NCI-H187 treated with DMSO at 0.1 percent for 48 hours (cell line): ENCODE data around the gene GRIK2.

Experiments used
- DNase-seq: peaks from one replicate; lab custom pipeline; 2025; lab: John Stamatoyannopoulos, UW

The GRIK2 gene

GRCh38 chr6:101719521-101719920, 326.0 kb downstream of the GRIK2 start:
- DNase-seq = no peak

- no peak for DNase-seq
Measured at GRCh38 chr6:101722471-101722870, 329.0 kb downstream of the GRIK2 start.

GRCh38 chr6:101722991-101723579, 329.6 kb downstream of the GRIK2 start:
- DNase-seq = no peak

- DNase-seq = no peak
Measured at GRCh38 chr6:101728388-101728787, 334.9 kb downstream of the GRIK2 start.

- no peak for DNase-seq
Measured at GRCh38 chr6:101728956-101729355, 335.4 kb downstream of the GRIK2 start.

GRCh38 chr6:101730954-101731353, 337.4 kb downstream of the GRIK2 start:
- DNase-seq = no peak

- DNase-seq = no peak
Measured at GRCh38 chr6:101733899-101734298, 340.4 kb downstream of the GRIK2 start.

GRCh38 chr6:101738481-101738880, 345.0 kb downstream of the GRIK2 start:
- no peak for DNase-seq

- DNase-seq = no peak
Measured at GRCh38 chr6:101740631-101741030, 347.1 kb downstream of the GRIK2 start.

GRCh38 chr6:101741474-101742171, 348.1 kb downstream of the GRIK2 start:
- no peak for DNase-seq

GRCh38 chr6:101747160-101747559, 353.7 kb downstream of the GRIK2 start:
- no peak for DNase-seq

GRCh38 chr6:101747716-101748115, 354.2 kb downstream of the GRIK2 start:
- no peak for DNase-seq

GRCh38 chr6:101755931-101756330, 362.4 kb downstream of the GRIK2 start:
- DNase-seq = no peak

GRCh38 chr6:101758368-101758767, 364.9 kb downstream of the GRIK2 start:
- DNase-seq = no peak

- DNase-seq = no peak
Measured at GRCh38 chr6:101760843-101761621, 367.5 kb downstream of the GRIK2 start.

GRCh38 chr6:101762851-101763250, 369.3 kb downstream of the GRIK2 start:
- DNase-seq = no peak

GRCh38 chr6:101765281-101765680, 371.8 kb downstream of the GRIK2 start:
- no peak for DNase-seq

- DNase-seq = no peak
Measured at GRCh38 chr6:101770116-101770515, 376.6 kb downstream of the GRIK2 start.

GRCh38 chr6:101776919-101777350, 383.4 kb downstream of the GRIK2 start:
- no peak for DNase-seq

GRCh38 chr6:101777646-101778045, 384.1 kb downstream of the GRIK2 start:
- DNase-seq = no peak

- no peak for DNase-seq
Measured at GRCh38 chr6:101779051-101779844, 385.7 kb downstream of the GRIK2 start.

GRCh38 chr6:101783287-101783686, 389.8 kb downstream of the GRIK2 start:
- DNase-seq = no peak
